Psoas muscle (tissue), 8 donors: Measurements from ENCODE around the gene AUP1. TPM values are rescaled to one million over a fixed set of nuclear protein-coding genes. Genes with fewer than 3 reads are reported as not detected.

Experiments used
- ATAC-seq, 4 donors: fragments of 200-7000 bp; cut with Tn5 transposase; one replicate each; pipeline ENCODE4 v1.9.1; 2020; ENCODE audit warnings: moderate library complexity in 3 of 4, mild to moderate bottlenecking in 2 of 4
- DNase-seq, 2 donors: peaks; one replicate each; pipeline ENCODE4 v3.0.0-alpha.2; 2020
- H3K27ac ChIP-seq: fragments of 200-600 bp; one replicate; pipeline ENCODE4 v1.8.0; 2022
- H3K27me3 ChIP-seq, 3 donors: fragments of 200-600 bp in 1 of 3; one replicate each; pipeline versions ENCODE4 v1.6.1 to v1.8.0; 2013 to 2022; ENCODE audit warnings: low read length in 2 of 3, mild to moderate bottlenecking in 2 of 3, moderate library complexity in 1 of 3; ENCODE audit not compliant: insufficient read depth in 3 of 3
- H3K36me3 ChIP-seq, 2 donors: fragments of 200-600 bp in 1 of 2; one replicate each; pipeline versions ENCODE4 v1.6.1 to v1.8.0; 2013 to 2022; ENCODE audit warnings: low read depth in 1 of 2, mild to moderate bottlenecking in 1 of 2, moderate library complexity in 1 of 2; ENCODE audit not compliant: insufficient read depth in 1 of 2
- H3K4me1 ChIP-seq: fragments of 200-600 bp; one replicate; pipeline ENCODE4 v1.8.0; 2022
- H3K4me3 ChIP-seq: fragments of 200-600 bp; one replicate; pipeline ENCODE4 v1.8.0; 2022; ENCODE audit warnings: mild to moderate bottlenecking
- H3K9me3 ChIP-seq: fragments of 200-600 bp; one replicate; pipeline ENCODE4 v1.8.0; 2022
- CTCF ChIP-seq: fragments of 200-600 bp; IDR thresholded peaks from one replicate; pipeline ENCODE4 v1.8.0; 2022; ENCODE audit warnings: antibody characterized with exemption
- WGBS, 3 donors: extraction: QIAGEN DNeasy Blood & Tissue Kit; methylation state at CpG; one replicate each; pipeline versions ENCODE4 v1.1.6 to v1.1.7; 2013; 5-methylcytosine and 5-hydroxymethylcytosine counted together
- intact Hi-C, 2 donors: fragments of 100-400 bp; cut with DNase I; formaldehyde crosslinking; loops; one replicate each; pipeline versions ENCODE4 v1.11.0 to v1.14.2; 2022
- polyA plus RNA-seq, 3 donors: library from polyadenylated mRNA; stranded (reverse); fragments of 200-250 nt; gene quantifications; one replicate each; pipeline ENCODE4 v1.2.3, GENCODE V29; 2013
- total RNA-seq, 4 donors: library from RNA; stranded (reverse); fragmentation: NEBNext Ultra II Directional in 2 of 4; extraction: Animal tissue kit (Norgen Biotek cat#: 25700) in 2 of 4; gene quantifications; one replicate each; pipeline versions ENCODE4 v1.2.1 to v1.2.4, GENCODE V29; 2021 to 2023
- donor health status: healthy with polysubstance abuse.
- donor health status: DM: no; HTN: no; CAD: no; lungs with moderate emphysema.
- donor health status: Bipolar disorder and iron deficiency.
- donor health status: healthy.
- donor health status: DM: yes; HTN: yes; CAD: no.
- donor health status: DM: no; HTN: no; CAD: no.
- donor health status: DM: no; HTN: no; CAD: no.
- donor health status: DM: yes; HTN: yes; CAD: no.

The AUP1 gene
- total and polyA plus RNA-seq, 7 donors = 56.0 to 205 (median 94.7) TPM

DNA sequence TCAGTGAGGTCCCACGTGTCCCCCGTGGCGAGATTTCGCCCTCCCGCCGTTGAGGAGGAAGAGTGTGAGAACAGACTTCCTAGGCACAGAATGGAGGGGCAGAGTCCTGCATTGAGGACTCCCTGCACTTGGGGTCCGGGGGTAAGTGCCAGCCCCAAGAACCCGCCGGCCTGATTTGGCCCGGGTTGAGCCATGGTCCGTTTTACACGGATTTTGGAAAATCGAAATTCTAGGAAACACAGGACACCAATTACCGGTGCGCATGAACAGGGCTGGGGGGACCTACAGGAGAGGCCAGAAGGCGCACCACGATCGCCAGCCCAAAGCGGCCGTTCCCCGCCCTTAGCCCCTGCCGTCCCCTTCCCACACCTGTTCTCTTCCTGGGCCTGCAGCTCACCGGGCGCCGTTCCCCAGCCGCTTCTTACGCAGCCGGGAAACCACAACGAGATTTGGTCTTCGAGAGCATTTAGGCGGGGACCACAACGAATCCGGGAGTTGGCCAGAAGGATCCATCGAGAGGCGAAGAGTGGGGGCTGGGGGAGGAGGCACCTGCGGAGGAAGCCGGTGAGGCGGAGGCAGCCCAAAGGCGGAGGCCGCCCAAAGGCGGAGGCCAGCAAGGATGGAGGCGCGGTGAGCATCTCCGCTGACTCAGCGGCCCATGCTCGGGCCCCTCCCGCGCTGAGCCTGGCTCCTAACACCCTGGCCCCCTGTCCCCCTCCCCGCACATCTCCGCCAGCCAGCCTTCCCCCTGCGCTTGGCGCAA, 15.7 kb downstream of the AUP1 start:
- no peaks in the 10 kb centered on the region for H3K36me3 ChIP-seq
- 6 to 9% (median 7%) methylated on average over 45 to 52 of the region's 52 CpGs for WGBS, 3 donors
- H3K27me3 ChIP-seq = peaks cover 0 to 93% (median 41%) of the 10 kb centered on the region in 3 donors
- DNase-seq (no peak), ATAC-seq (no peak)
- H3K9me3 ChIP-seq = no peaks in the 10 kb centered on the region
- H3K27ac ChIP-seq = no peak overlapping the region
- intact Hi-C loops = no loop called here
- peaks cover 17% of the 10 kb centered on the region for H3K4me1 ChIP-seq
- TF ChIP-seq CTCF = no peak
- no peak overlapping the region for H3K4me3 ChIP-seq

DNA sequence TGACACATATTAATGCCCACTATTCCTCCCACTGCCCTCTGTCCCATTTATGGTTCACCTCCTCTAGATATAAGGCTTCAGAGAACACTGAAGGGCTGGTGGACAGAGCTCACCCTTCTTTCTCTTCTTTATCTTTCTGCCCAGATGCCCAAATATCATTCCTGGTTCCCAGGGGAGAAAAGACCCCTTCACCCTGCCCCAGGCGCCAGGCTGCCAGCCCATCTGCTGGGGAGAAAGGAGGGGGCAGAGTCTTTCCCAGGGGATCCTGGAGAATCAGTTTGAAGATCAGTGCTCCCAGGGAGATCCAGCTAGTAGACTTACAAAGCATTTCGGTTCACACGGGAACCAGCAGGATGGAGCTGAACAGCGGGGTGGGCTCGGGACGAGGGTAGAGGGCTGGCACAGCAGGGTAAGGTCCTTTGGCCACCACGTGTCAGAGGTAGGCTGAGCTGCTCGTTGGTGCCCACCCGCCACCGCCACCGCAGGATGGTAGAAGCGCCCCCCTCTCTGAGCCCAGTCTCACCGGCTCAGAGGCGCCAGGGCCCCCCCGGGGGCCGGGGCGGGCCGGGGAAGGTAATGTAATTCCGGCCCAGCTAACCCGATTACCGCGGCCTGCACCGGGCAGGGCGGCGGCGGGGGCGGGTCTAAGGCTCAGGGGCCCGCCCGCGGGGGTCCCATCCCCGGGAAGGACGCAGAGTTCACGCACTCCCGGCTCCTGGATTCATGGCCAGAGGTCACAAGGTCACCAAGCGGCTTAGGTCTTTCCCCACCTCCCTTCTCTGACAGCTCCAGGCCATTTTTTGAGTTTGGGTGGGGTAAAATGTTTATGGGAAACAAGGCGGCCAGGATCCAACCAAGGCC, 16.5 kb downstream of the AUP1 start:
- DNase-seq = no peak
- intact Hi-C loops = no loop called here
- no peak for TF ChIP-seq CTCF
- H3K36me3 ChIP-seq = no peaks in the 10 kb centered on the region
- H3K27ac ChIP-seq = no peak overlapping the region
- peaks cover 21% of the 10 kb centered on the region for H3K4me1 ChIP-seq
- H3K9me3 ChIP-seq = no peaks in the 10 kb centered on the region
- H3K27me3 ChIP-seq = peaks cover 0 to 90% (median 43%) of the 10 kb centered on the region in 3 donors
- no peak for ATAC-seq
- H3K4me3 ChIP-seq = no peak overlapping the region
- 7 to 13% (median 11%) methylated on average over 21 to 36 of the region's 36 CpGs for WGBS, 3 donors

GRCh38 chr2:74511104-74511989, 18.2 kb downstream of the AUP1 start:
- H3K27ac ChIP-seq = no peak overlapping the region
- WGBS, 3 donors = 28 to 34% (median 29%) methylated on average over 11 of the region's 11 CpGs
- intact Hi-C loops = no loop called here

More at GRCh38 chr2:74511104-74511989, 18.2 kb downstream of the AUP1 start:
- Histone ChIP-seq H3K4me3 (no peak overlapping the region), H3K9me3 (no peaks in the 10 kb centered on the region), H3K4me1 (peaks cover 22% of the 10 kb centered on the region), H3K36me3 (peaks cover 0 to 3% of the 10 kb centered on the region in 2 donors), H3K27me3 (peaks cover 0 to 78% (median 37%) of the 10 kb centered on the region in 3 donors)
- no peak for DNase-seq
- no peak for ATAC-seq
- no peak for TF ChIP-seq CTCF
